NCI-H345 (cell line): ENCODE measurements around the gene FSD2.

Experiments
- DNase-seq: peaks from one replicate; lab custom pipeline; 2025; lab: John Stamatoyannopoulos, UW

FSD2 gene, protein sequence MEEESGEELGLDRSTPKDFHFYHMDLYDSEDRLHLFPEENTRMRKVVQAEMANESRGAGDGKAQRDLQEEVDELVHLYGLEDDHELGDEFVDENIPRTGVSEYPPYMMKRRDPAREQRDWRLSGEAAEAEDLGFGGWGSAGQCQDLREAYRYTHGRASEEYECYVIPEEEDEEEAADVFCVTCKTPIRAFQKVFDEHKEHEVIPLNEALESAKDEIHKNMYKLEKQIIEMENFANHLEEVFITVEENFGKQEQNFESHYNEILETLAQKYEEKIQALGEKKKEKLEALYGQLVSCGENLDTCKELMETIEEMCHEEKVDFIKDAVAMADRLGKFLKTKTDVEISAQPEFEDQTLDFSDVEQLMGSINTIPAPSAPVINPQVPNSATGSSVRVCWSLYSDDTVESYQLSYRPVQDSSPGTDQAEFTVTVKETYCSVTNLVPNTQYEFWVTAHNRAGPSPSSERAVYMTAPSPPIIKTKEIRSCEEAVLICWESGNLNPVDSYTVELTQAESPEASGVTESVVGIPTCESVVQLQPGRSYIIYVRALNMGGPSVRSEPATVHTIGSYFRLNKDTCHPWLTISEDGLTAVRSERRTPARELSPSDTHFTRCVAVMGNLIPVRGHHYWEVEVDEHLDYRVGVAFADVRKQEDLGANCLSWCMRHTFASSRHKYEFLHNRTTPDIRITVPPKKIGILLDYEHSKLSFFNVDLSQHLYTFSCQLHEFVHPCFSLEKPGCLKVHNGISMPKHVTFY

GRCh38 chr15:82805994-82806406 is at the start of gene FSD2:
Gene FSD2 (minus strand): TSS chr15:82806069. CDS start chr15:82787390, 18,679 bp downstream.
- DNase-seq, result no peak

- no peak for DNase-seq
These were observed 48.7 kb upstream of the FSD2 start for GRCh38 chr15:82854554-82854953.

GRCh38 chr15:82852941-82853561 is 47.2 kb upstream of the FSD2 start:
- DNase-seq, result no peak

- DNase-seq, result no peak
These were observed 46.2 kb upstream of the FSD2 start for GRCh38 chr15:82851981-82852511.

GRCh38 chr15:82851306-82851850 is 45.5 kb upstream of the FSD2 start:
- no peak for DNase-seq

- no peak for DNase-seq
These were observed 44.9 kb upstream of the FSD2 start for GRCh38 chr15:82850731-82851130.

DNA sequence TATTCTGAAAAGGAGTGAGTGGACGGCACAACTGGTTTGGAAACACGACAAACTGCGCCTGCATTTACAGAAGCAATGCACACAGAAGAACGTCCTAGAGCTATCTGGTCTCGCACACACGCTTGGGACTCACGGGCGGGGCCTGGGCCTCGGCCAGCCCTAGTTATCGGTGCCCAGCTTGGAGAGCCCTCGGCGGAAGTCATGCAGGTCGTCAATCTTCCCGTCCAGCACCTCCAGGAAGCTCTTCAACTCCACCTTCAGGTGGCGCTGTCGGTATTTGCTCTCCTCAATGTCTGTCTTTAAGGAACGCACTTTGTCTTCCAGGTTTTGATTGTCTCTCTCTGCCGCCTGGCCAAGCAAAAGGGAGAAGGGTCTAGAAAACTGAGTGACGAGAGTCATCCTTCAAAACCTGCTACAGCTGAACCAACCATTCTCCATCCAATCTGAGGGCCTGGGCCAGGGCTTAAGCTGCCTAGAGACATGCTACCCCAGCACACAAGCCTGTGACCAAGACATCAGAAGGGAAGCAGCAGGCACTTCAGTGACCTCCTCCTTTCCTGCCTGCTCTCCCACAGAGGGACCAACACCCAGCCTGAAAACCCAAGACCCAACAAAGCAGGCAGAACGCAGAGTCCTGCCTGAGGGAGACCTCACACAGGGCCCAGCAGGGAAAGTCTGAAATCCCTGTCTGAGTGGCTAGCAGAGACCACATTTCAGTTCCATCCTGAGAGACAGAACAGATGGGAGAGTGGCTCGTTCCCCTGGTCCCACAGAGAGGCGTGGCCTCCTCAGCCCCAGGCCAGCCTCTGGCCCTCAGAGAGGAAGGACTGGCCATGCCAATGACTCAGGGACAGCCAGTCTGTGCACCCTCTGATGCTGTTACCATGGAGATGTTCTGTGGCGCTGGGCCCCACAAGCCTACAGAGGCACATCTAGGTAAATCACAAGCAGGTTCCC is 44.0 kb upstream of the FSD2 start:
- DNase-seq, result no peak

GRCh38 chr15:82848241-82848993 is 42.5 kb upstream of the FSD2 start:
- DNase-seq, result no peak

DNA sequence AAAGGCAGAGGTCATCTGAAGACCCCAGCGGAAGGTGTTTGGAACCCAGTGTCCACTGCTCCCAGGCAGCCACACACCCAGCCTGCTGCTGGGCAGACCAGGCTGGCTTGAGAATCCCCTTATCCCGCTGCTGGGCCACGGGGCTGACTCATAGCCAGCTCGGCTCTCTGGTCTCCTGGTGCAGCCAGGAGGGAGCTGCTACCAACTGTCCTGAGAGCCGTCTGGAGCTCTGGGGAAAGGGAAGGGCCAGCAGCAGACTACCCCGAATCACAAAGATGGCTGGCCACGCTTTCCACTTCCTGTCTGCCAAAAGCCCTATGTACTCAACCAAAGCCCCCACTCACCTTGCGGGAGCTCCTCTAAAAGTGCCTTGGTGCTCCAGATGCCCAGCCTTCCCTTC is 41.8 kb upstream of the FSD2 start:
- DNase-seq, result no peak

DNA sequence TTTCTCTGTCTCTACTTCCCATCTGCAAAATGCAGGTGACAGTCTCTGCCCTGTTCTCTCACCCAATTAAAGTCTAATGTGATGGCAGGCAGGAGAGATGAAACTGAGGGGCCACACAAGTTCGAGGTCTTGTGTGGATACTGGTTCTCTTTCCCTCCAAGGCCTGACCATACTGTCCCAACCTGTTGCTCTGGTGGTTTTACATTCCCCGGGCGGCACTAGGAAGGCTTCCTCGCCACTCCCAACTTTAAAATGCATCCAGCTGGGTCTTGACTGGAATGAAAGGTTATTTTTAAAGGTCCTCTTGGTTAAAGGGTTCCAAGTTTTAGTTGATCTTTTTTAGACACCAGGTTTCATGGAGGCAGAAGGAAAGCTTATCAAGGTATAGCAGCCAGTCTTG is 40.8 kb upstream of the FSD2 start:
- no peak for DNase-seq

- no peak for DNase-seq
These were observed 39.8 kb upstream of the FSD2 start for GRCh38 chr15:82845686-82846085.

DNA sequence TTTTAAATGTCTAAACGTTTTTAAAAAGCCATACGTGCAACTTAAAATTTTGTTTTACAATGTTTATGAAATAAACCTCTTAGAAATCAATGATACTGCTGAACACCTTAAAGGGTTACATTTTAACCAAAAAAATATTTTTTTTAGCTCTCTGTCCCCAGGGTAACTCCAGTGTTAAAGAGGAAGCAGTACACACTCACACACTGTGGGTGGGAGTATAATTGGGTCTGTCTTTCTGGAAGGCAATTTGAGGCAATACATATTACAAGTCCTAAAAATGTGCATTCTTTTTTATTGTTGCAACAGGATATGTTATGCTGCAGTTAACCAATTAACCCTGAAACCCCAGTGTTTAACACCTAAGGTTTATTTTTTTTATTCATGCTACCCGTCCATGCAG is 37.7 kb upstream of the FSD2 start:
- DNase-seq, result no peak

DNA sequence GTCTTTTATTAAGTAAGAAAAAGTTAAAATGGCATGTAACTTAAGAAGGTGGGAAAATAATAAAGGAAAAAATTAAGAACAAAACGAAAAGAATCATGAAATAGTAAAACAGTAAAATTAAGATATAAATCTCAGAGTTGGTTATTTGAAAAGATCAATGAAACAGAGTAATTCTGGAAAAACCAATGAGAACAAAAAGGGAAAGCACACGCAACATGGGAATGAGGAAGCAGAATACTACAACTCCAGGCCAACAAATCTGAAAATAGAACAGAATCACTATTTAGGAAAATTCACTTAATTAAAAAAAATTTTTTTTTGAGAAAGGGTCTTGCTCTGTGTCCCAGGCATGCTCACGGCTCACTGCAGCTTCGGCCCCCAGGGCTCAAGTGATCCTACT is 34.3 kb upstream of the FSD2 start:
- no peak for DNase-seq

DNA sequence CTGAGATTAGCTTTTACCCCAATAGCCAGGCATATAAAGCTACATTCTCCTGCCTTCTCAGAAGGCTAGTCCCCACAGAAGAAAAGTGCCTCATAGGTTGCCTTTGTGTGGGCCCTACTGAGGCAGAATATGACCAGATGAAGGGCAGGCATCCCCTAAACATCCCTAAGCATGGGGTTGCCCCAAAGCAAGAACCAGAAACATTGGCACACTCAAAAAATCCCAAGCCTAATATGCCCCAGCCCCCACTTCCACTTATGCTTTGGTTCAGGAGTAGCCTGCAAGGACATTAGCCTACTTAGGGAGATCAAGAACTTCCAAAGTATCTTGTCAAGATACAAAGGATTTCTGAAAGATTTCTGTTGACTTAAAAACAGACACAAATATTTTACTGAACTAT is 33.3 kb upstream of the FSD2 start:
- no peak for DNase-seq

- no peak for DNase-seq
These were observed 32.3 kb upstream of the FSD2 start for GRCh38 chr15:82838096-82838735.

DNA sequence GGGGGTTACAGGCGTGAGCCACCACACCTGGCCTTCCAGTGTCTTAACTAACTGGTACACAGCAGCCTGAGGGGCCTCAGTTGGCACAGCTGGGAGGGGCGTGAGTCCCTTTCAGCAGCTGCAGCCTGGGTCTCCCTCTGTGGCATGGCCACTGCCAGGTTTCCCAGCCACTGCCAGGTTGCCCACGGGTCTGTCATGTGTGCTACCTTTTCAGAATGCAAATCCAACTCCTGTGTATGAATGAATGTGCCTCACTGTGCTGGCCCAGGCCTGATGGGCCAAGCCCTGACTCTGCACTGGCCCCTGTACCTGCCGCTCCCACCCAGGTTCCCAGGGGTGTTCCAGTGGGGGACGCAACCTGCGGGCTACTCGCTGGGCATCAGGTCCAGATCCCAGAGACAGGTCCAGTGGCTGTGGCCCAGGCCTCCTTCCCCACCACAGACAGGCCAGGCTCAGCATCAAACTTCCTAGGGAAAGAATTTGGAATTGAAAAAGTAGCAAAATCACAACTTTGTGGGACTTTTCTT is 29.6 kb upstream of the FSD2 start:
- no peak for DNase-seq

DNA sequence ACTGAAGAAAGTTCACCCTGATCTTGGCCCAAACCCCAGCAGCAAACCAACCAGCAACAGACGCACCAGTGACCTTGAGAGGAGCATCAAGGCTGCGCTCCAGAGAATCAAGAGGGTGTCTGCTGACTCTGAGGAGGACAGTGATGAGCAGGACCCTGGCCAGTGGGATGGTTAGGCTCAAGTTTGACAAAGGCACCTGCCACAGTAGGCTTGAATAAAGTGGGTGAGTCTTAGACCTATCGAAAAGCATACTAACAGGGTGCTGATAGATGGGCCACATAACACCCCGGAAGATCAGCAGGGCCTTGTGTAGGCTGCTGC is 27.5 kb upstream of the FSD2 start:
- DNase-seq, result no peak

- no peak for DNase-seq
These were observed 26.9 kb upstream of the FSD2 start for GRCh38 chr15:82832601-82833361.
